GM12892 (cell line): ENCODE data around the gene CNTFR.

ENCODE experiments used
- POLR2A ChIP-seq: IDR thresholded peaks from 2 replicates; pipeline ENCODE4 v1.6.1; 2011; ENCODE audit warnings: low read depth, low read length, control low read depth
- TAF1 ChIP-seq: IDR thresholded peaks from 2 replicates; pipeline ENCODE4 v1.6.1; 2011; ENCODE audit warnings: low read depth, mild to moderate bottlenecking, control low read depth, low read length, borderline replicate concordance

DNA sequence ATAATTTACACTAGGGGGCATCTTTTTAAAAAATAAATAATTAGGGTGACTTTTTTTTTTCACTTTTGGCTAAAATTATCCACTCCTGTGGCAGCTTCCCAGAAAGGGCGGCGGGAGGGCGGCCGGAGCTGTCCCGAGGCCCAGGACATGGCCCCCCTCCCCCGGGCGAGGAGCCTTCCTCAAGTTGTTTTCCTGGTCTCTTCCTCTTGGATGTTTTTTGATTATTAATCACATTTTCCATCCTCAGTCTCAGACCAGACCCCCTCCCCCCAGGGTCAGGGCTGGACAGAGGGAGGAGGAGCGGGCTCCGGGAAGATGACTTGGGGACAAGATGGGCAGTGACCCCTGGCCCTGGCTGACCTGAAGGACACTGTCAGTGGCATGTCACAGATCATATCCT, 4.7 kb upstream of the CNTFR start:
- no peak for TF ChIP-seq TAF1
- no peak for TF ChIP-seq POLR2A
